ENCODE measurements around the gene SMC1A. TPM values are rescaled to one million over a fixed set of nuclear protein-coding genes. Genes with fewer than 3 reads are reported as not detected.

Gene SMC1A
- total and polyA plus RNA-seq, 2 of the 8 experiments (the other 6 are each of a cell fraction or from before 2014, with no cell fraction given), result 22.2 to 98.1 TPM

- Histone ChIP-seq H3K14ac (ENCODE audit: insufficient read length) (no peak overlapping the region), H4K5ac (ENCODE audit: insufficient read length, low read depth, low read length) (no peak overlapping the region), H2BK20ac (ENCODE audit: low read length) (no peak overlapping the region), H3K56ac (replicated peaks; ENCODE audit: insufficient read length, low read depth, low read length) (no peak overlapping the region), H3K18ac (ENCODE audit: extremely low read depth, low read length) (no peak overlapping the region), H3K23ac (ENCODE audit: insufficient read length) (no peak overlapping the region), H3K9me3 (ENCODE audit: insufficient read depth in 2 of 2, low read depth in 1 of 2, low read length in 1 of 2) (no peaks in the 10 kb centered on the region), H3K79me2 (ENCODE audit: control insufficient read depth in 1 of 2, insufficient read depth in 2 of 2, low read length in 2 of 2) (no peaks in the 10 kb centered on the region), H2BK5ac (ENCODE audit: low read depth, low read length) (no peak overlapping the region), H3K4me1 (replicated peaks in 1 of 4; ENCODE audit: control insufficient read depth in 3 of 4, insufficient read depth in 4 of 4, low read length in 3 of 4) (no peaks in the 10 kb centered on the region), H4K91ac (replicated peaks; ENCODE audit: insufficient read length, low read length) (no peak overlapping the region), H3K4me3 (ENCODE audit: extremely low read depth in 1 of 4, insufficient read depth in 2 of 4, low read depth in 3 of 4, low read length in 4 of 4) (no peak overlapping the region), H3K27ac (ENCODE audit: low read depth, low read length) (no peak overlapping the region), H2BK12ac (ENCODE audit: low read depth, low read length) (no peak overlapping the region), H3K9ac (replicated peaks in 1 of 4; ENCODE audit: extremely low read depth in 1 of 4, low read depth in 3 of 4, low read length in 3 of 4) (no peak overlapping the region), H3K36me3 (ENCODE audit: control insufficient read depth in 2 of 4, insufficient read depth in 4 of 4, low read length in 3 of 4) (no peaks in the 10 kb centered on the region), H4K20me1 (replicated peaks in 1 of 2; ENCODE audit: control insufficient read depth in 1 of 2, insufficient read depth in 2 of 2, low read length in 2 of 2) (no peaks in the 10 kb centered on the region), H2BK15ac (ENCODE audit: low read length) (no peak overlapping the region), H3K79me1 (ENCODE audit: low read depth, low read length) (no peaks in the 10 kb centered on the region), H3K4me2 (ENCODE audit: insufficient read depth in 1 of 2, low read depth in 2 of 2, low read length in 2 of 2) (no peak overlapping the region), H4K8ac (ENCODE audit: extremely low read depth, insufficient read depth, low read length) (no peak overlapping the region), H2AK5ac (ENCODE audit: low read depth, low read length) (no peak overlapping the region), H3K27me3 (replicated peaks in 1 of 4; ENCODE audit: control insufficient read depth in 3 of 4, extremely low read depth in 1 of 4, insufficient read depth in 3 of 4, low read length in 3 of 4) (no peaks in the 10 kb centered on the region), H3K4ac (replicated peaks; ENCODE audit: insufficient read length, low read depth, low read length) (no peak overlapping the region), H3K23me2 (ENCODE audit: low read depth, low read length) (no peaks in the 10 kb centered on the region), H2BK120ac (replicated peaks; ENCODE audit: low read depth, low read length) (no peak overlapping the region), H2AFZ (ENCODE audit: low read length) (no peak overlapping the region)
- DNase-seq (ENCODE audit: low read depth in 1 of 2, low spot score in 2 of 2) (no peak), FAIRE-seq (no peak)
- 85% methylated on average over 3 of the region's 5 CpGs; no CpG with 5 or more reads in 1 of the 2 experiments for WGBS, 2 experiments (ENCODE audit: extremely low coverage in 1 of 2, insufficient coverage in 1 of 2, insufficient read length in 1 of 2, insufficient replicate concordance in 2 of 2, low coverage in 1 of 2, low lambda C conversion rate in 2 of 2, missing lambda C conversion rate in 1 of 2)
- CTCF ChIA-PET (ENCODE audit: partially characterized antibody), result interaction anchor here (0.8 to 8.3 kb wide), 9 partner anchors 8 to 90 kb away, joined by 3 to 78 read pairs (median 4); partner anchors contain the start of genes RIBC1 and SMC1A
- POLR2A ChIA-PET (ENCODE audit: partially characterized antibody), result no interaction called here
- TF ChIP-seq CBX8 (IDR thresholded peaks at IDR 0.05; ENCODE audit: borderline replicate concordance, low read depth, low read length), result no peak
- TF ChIP-seq SP1 (IDR thresholded peaks at IDR 0.05; ENCODE audit: low read depth, low read length), result no peak
- TF ChIP-seq KDM1A (IDR thresholded peaks at IDR 0.05; ENCODE audit: borderline replicate concordance, low read length), result no peak
These were observed 90.2 kb downstream of the SMC1A start for GRCh38 chrX:53332204-53332603.
